SK-N-SH treated with all-trans-retinoic acid at 6 μM for 48 hours (cell line): Measurements from ENCODE around the gene NUCB1.

Experiments used
- ARNTL ChIP-seq: fragments of 450-650 bp; formaldehyde crosslinking; IDR thresholded peaks from 2 replicates; pipeline ENCODE4 v1.5.0; 2020; ENCODE audit warnings: low read depth, mild to moderate bottlenecking, moderate library complexity, borderline replicate concordance
- BACH2 ChIP-seq: fragments of 250-450 bp; sonication (Bioruptor Pico); IDR thresholded peaks from 2 replicates; pipeline ENCODE4 v1.9.0; 2021; ENCODE audit warnings: mild to moderate bottlenecking, borderline replicate concordance
- CREB5 ChIP-seq: fragments of 250-450 bp; sonication (Bioruptor Pico); IDR thresholded peaks from 2 replicates; pipeline ENCODE4 v1.5.1; 2020; ENCODE audit warnings: low read depth, mild to moderate bottlenecking, moderate library complexity
- ESRRG ChIP-seq: fragments of 250-450 bp; sonication (Bioruptor Pico); IDR thresholded peaks from 2 replicates; pipeline ENCODE4 v1.6.1; 2021; ENCODE audit warnings: mild to moderate bottlenecking
- PATZ1 ChIP-seq: fragments of 250-450 bp; sonication (Bioruptor Pico); IDR thresholded peaks from 2 replicates; pipeline ENCODE4 v1.8.0; 2020; ENCODE audit warnings: mild to moderate bottlenecking, moderate library complexity, borderline replicate concordance
- RARB ChIP-seq: fragments of 250-450 bp; sonication (Bioruptor Pico); IDR thresholded peaks from 2 replicates; pipeline ENCODE4 v1.8.0; 2021; ENCODE audit warnings: mild to moderate bottlenecking, moderate library complexity
- SNAI2 ChIP-seq: fragments of 250-450 bp; sonication (Bioruptor Pico); IDR thresholded peaks from 2 replicates; pipeline ENCODE4 v1.5.0; 2020; ENCODE audit warnings: mild to moderate bottlenecking, moderate library complexity
- TCF4 ChIP-seq: fragments of 250-450 bp; sonication (Bioruptor Pico); IDR thresholded peaks from 2 replicates; pipeline ENCODE4 v1.8.0; 2021; ENCODE audit warnings: mild to moderate bottlenecking, moderate library complexity, borderline replicate concordance
- TOX ChIP-seq: fragments of 250-450 bp; sonication (Bioruptor Pico); IDR thresholded peaks from 2 replicates; pipeline ENCODE4 v1.8.0; 2021; ENCODE audit warnings: mild to moderate bottlenecking, moderate library complexity, borderline replicate concordance
- ZC3H10 ChIP-seq: fragments of 250-450 bp; sonication (Bioruptor Pico); IDR thresholded peaks from 2 replicates; pipeline ENCODE4 v1.5.1; 2021; ENCODE audit warnings: mild to moderate bottlenecking, moderate library complexity
- ZFP3 ChIP-seq: fragments of 250-450 bp; sonication (Bioruptor Pico); IDR thresholded peaks from 2 replicates; pipeline ENCODE4 v1.5.0; 2020; ENCODE audit warnings: mild to moderate bottlenecking, moderate library complexity
- ZFP30 ChIP-seq: fragments of 450-650 bp; formaldehyde crosslinking; IDR thresholded peaks from 2 replicates; pipeline ENCODE4 v1.5.0; 2022; ENCODE audit warnings: mild to moderate bottlenecking, moderate library complexity
- ZNF8 ChIP-seq: fragments of 450-650 bp; formaldehyde crosslinking; IDR thresholded peaks from 2 replicates; pipeline ENCODE4 v1.5.0; 2020; ENCODE audit warnings: mild to moderate bottlenecking, moderate library complexity
- TF ChIP-seq, protein P1 (sequence below): fragments of 250-450 bp; sonication (Bioruptor Pico); IDR thresholded peaks from 2 replicates; pipeline ENCODE4 v1.5.0; 2020; ENCODE audit warnings: mild to moderate bottlenecking, moderate library complexity

GRCh38 chr19:48950159-48950558 is 50.0 kb downstream of the NUCB1 start:
- TF ChIP-seq TCF4 (CRISPR knock-in tag): no peak
- TF ChIP-seq SNAI2 (CRISPR knock-in tag): no peak
- no peak for TF ChIP-seq ZFP30
- no peak for TF ChIP-seq RARB (CRISPR knock-in tag)
- no peak for TF ChIP-seq ESRRG (CRISPR knock-in tag)
- TF ChIP-seq PATZ1 (CRISPR knock-in tag): no peak
- TF ChIP-seq BACH2: no peak
- TF ChIP-seq, protein P1, sequence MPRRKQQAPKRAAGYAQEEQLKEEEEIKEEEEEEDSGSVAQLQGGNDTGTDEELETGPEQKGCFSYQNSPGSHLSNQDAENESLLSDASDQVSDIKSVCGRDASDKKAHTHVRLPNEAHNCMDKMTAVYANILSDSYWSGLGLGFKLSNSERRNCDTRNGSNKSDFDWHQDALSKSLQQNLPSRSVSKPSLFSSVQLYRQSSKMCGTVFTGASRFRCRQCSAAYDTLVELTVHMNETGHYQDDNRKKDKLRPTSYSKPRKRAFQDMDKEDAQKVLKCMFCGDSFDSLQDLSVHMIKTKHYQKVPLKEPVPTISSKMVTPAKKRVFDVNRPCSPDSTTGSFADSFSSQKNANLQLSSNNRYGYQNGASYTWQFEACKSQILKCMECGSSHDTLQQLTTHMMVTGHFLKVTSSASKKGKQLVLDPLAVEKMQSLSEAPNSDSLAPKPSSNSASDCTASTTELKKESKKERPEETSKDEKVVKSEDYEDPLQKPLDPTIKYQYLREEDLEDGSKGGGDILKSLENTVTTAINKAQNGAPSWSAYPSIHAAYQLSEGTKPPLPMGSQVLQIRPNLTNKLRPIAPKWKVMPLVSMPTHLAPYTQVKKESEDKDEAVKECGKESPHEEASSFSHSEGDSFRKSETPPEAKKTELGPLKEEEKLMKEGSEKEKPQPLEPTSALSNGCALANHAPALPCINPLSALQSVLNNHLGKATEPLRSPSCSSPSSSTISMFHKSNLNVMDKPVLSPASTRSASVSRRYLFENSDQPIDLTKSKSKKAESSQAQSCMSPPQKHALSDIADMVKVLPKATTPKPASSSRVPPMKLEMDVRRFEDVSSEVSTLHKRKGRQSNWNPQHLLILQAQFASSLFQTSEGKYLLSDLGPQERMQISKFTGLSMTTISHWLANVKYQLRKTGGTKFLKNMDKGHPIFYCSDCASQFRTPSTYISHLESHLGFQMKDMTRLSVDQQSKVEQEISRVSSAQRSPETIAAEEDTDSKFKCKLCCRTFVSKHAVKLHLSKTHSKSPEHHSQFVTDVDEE (CRISPR knock-in tag): no peak
- no peak for TF ChIP-seq ZNF8 (CRISPR knock-in tag)
- TF ChIP-seq ZFP3 (CRISPR knock-in tag): no peak
- TF ChIP-seq ARNTL: no peak
- no peak for TF ChIP-seq ZC3H10 (CRISPR knock-in tag)
- TF ChIP-seq TOX (CRISPR knock-in tag): no peak
- no peak for TF ChIP-seq CREB5 (CRISPR knock-in tag)
